H1 (cell line): ENCODE results near the gene FAM171A1. TPM values are rescaled to one million over a fixed set of nuclear protein-coding genes. Genes with fewer than 3 reads are reported as not detected.

Experiments used
- ASH2L ChIP-seq: fragments of 200-600, 300-600 bp; sonication (generic); IDR thresholded peaks from one replicate; pipeline ENCODE4 v1.7.1; 2017; ENCODE audit warnings: low read length
- ATF3 ChIP-seq: IDR thresholded peaks from 2 replicates; pipeline ENCODE4 v1.6.1; 2011; ENCODE audit warnings: low read depth, mild to moderate bottlenecking, low read length; ENCODE audit not compliant: insufficient read depth
- BCL11A ChIP-seq, 2 experiments: IDR thresholded peaks; one replicate each; pipeline ENCODE4 v1.6.1; 2011; ENCODE audit warnings: low read depth in 2 of 2, low read length in 2 of 2, mild to moderate bottlenecking in 2 of 2
- CTBP2 ChIP-seq: IDR thresholded peaks from 2 replicates; pipeline ENCODE4 v1.7.0; 2011; ENCODE audit warnings: borderline replicate concordance, mild to moderate bottlenecking, moderate library complexity, mixed read lengths, low read length; ENCODE audit not compliant: insufficient read depth, insufficient read length
- HDAC2 ChIP-seq, 2 experiments: fragments of 300-600 bp in 1 of 2; sonication (generic) in 1 of 2; IDR thresholded peaks; 2 replicates each; pipeline ENCODE4 v1.6.1; 2011 to 2012; ENCODE audit warnings: low read depth in 2 of 2, low read length in 2 of 2, mild to moderate bottlenecking in 2 of 2, moderate library complexity in 2 of 2, borderline replicate concordance in 1 of 2, inconsistent platforms in 1 of 2
- HDAC6 ChIP-seq: IDR thresholded peaks from one replicate; pipeline ENCODE4 v1.7.1; 2012; ENCODE audit warnings: low read depth, mild to moderate bottlenecking, inconsistent platforms, low read length, moderate library complexity
- JUN ChIP-seq: IDR thresholded peaks from 2 replicates; pipeline ENCODE4 v1.6.1; 2011; ENCODE audit warnings: low read depth, mild to moderate bottlenecking, improper control_type of control experiment, low read length
- MAX ChIP-seq: IDR thresholded peaks from 2 replicates; pipeline ENCODE4 v1.6.1; 2012; ENCODE audit warnings: inconsistent platforms
- PHF8 ChIP-seq: fragments of 200-600 bp; sonication (generic); conservative IDR thresholded peaks from 2 replicates; pipeline ENCODE4 v1.7.1; 2012; ENCODE audit warnings: low read depth, mild to moderate bottlenecking, inconsistent platforms, low read length, moderate library complexity
- POLR2A ChIP-seq, 2 experiments: IDR thresholded peaks; 1 replicate in 1 of 2; 2 replicates in 1 of 2; pipeline ENCODE4 v1.6.1; 2011; ENCODE audit warnings: low read depth in 2 of 2, low read length in 2 of 2, mild to moderate bottlenecking in 2 of 2; ENCODE audit errors: control extremely low read depth in 1 of 2
- POLR2AphosphoS5 ChIP-seq: IDR thresholded peaks from 2 replicates; pipeline ENCODE4 v1.6.1; 2011; ENCODE audit warnings: low read depth, low read length
- RAD21 ChIP-seq, 2 experiments: IDR thresholded peaks in 1 of 2; conservative IDR thresholded peaks in 1 of 2; 2 replicates each; pipeline ENCODE4 v1.6.1; 2011; ENCODE audit warnings: low read depth in 2 of 2, low read length in 2 of 2, improper control_type of control experiment in 1 of 2, inconsistent platforms in 1 of 2, mild to moderate bottlenecking in 1 of 2, moderate library complexity in 1 of 2
- SIN3A ChIP-seq, 2 experiments: IDR thresholded peaks in 1 of 2; conservative IDR thresholded peaks in 1 of 2; 2 replicates each; pipeline ENCODE4 v1.6.1; 2011 to 2012; ENCODE audit warnings: low read length in 2 of 2, improper control_type of control experiment in 1 of 2, low read depth in 1 of 2, mild to moderate bottlenecking in 1 of 2
- SP1 ChIP-seq: IDR thresholded peaks from 2 replicates; pipeline ENCODE4 v1.6.1; 2011; ENCODE audit warnings: low read depth, low read length
- TAF1 ChIP-seq: IDR thresholded peaks from 2 replicates; pipeline ENCODE4 v1.6.1; 2011; ENCODE audit warnings: mild to moderate bottlenecking, low read depth, low read length
- TAF7 ChIP-seq: optimal IDR thresholded peaks from 2 replicates; pipeline ENCODE3; 2011; ENCODE audit warnings: low read depth, mild to moderate bottlenecking, inconsistent platforms, low read length, moderate library complexity, borderline replicate concordance
- TCF12 ChIP-seq: IDR thresholded peaks from 2 replicates; pipeline ENCODE4 v1.6.1; 2011; ENCODE audit warnings: low read depth, mild to moderate bottlenecking, low read length
- USF2 ChIP-seq: IDR thresholded peaks from 2 replicates; pipeline ENCODE4 v1.6.1; 2011; ENCODE audit warnings: low read length, improper control_type of control experiment
- YY1 ChIP-seq: IDR thresholded peaks from 2 replicates; pipeline ENCODE4 v1.6.1; 2011; ENCODE audit warnings: low read depth, mild to moderate bottlenecking, low read length
- ZNF274 ChIP-seq: IDR thresholded peaks from 2 replicates; pipeline ENCODE4 v1.7.0; 2012; ENCODE audit warnings: low read length, borderline replicate concordance; ENCODE audit errors: extremely low read depth
- polyA plus RNA-seq, 7 experiments: library from polyadenylated mRNA; depleted of rRNA in 3 of 7; stranded (reverse) in 5 of 7; unstranded in 2 of 7; fragments of >200 nt in 5 of 7; fragments of 200-250 nt in 2 of 7; gene quantifications; 1 replicate in 5 of 7; 2 replicates in 1 of 7; 4 replicates in 1 of 7; pipeline versions ENCODE4 v1.2.1 to v1.2.3, GENCODE V29; 2011 to 2013; ENCODE audit warnings: missing spikeins in 2 of 7, mixed read lengths in 2 of 7
- total RNA-seq: library from RNA; stranded (reverse); fragmentation: NEBNext Ultra II Directional; extraction: Animal tissue kit (Norgen Biotek cat#: 25700); gene quantifications from 2 replicates; pipeline ENCODE4 v1.2.1, GENCODE V29; 2021

Gene FAM171A1
- total and polyA plus RNA-seq, 2 of the 8 experiments (the other 6 are each of a cell fraction or from before 2014, with no cell fraction given): 26.6 to 42.1 TPM

GRCh38 chr10:15168291-15168785 lies 202.8 kb downstream of the FAM171A1 start, which contains the start of gene NMT2 (continued):
- TF ChIP-seq TAF1 (peak; percentile 83), SP1 (0 out of 2 replicates have a peak, but pooled peaks have one; percentile 11), YY1 (peak; percentile 88), MAX (peak; percentile 94), POLR2A (IDR thresholded peaks at IDR 0.05; ENCODE audit: control extremely low read depth in 1 of 2, low read depth in 2 of 2, low read length in 2 of 2) (peak; percentile 55 to 86), HDAC6 (no peak), HDAC2 (IDR thresholded peaks at IDR 0.05; ENCODE audit: borderline replicate concordance in 1 of 2, low read depth in 2 of 2, low read length in 2 of 2) (no peak), USF2 (peak; percentile 23; the same call in 1 of the 2 replicates), ZNF274 (no peak), RAD21 (IDR thresholded peaks at IDR 0.05 in 1 of 2, conservative IDR thresholded peaks at IDR 0.05 in 1 of 2; ENCODE audit: low read depth in 2 of 2, low read length in 2 of 2) (peak in 1 of 2 experiments; percentile 26; a peak in 2 of 4 replicates), ATF3 (no peak), PHF8 (peak; percentile 71), JUN (no peak), POLR2AphosphoS5 (peak; percentile 89), CTBP2 (no peak), TAF7 (peak; percentile 70), ASH2L (peak; percentile 81), SIN3A (conservative IDR thresholded peaks at IDR 0.05 in 1 of 2, IDR thresholded peaks at IDR 0.05 in 1 of 2; ENCODE audit: low read depth in 1 of 2, low read length in 2 of 2) (peak in 1 of 2 experiments; percentile 61; a peak in 2 of 4 replicates), BCL11A (IDR thresholded peaks at IDR 0.05; ENCODE audit: low read depth in 2 of 2, low read length in 2 of 2) (no peak), TCF12 (no peak)
